ENCODE measurements around the gene PCSK4. TPM values are rescaled to one million over a fixed set of nuclear protein-coding genes. Genes with fewer than 3 reads are reported as not detected.

The PCSK4 gene
- polyA plus RNA-seq, 2 of the 4 experiments (the other 2 are of a cell fraction): 0.76 to 2.1 TPM

DNA sequence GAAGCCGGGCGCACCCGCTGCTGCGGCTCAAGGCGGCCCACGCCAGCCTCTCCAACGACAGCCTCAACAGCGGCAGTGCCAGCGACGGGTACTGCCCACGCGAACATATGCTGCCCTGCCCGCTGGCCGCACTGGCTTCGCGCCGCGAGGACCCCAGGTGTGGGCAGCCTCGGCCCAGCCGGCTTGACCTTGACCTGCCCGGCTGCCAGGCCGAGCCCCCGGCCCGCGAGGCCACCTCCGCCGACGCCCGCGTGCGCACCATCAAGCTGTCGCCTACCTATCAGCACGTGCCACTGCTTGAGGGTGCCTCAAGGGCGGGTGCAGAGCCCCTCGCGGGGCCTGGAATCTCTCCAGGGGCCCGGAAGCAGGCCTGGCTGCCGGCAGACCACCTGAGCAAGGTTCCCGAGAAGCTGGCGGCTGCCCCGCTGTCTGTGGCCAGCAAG, 24.1 kb downstream of the PCSK4 start:
- 98% methylated on average over 24 of the region's 41 CpGs for WGBS (ENCODE audit: missing lambda C conversion rate)
- H3K27ac ChIP-seq: no peak overlapping the region
- H3K9me3 ChIP-seq: no peaks in the 10 kb centered on the region
- TF ChIP-seq SMC3 (IDR thresholded peaks at IDR 0.05): no peak
- TF ChIP-seq, protein P1, sequence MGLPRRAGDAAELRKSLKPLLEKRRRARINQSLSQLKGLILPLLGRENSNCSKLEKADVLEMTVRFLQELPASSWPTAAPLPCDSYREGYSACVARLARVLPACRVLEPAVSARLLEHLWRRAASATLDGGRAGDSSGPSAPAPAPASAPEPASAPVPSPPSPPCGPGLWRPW (IDR thresholded peaks at IDR 0.05): no peak
- TF ChIP-seq, protein P2, sequence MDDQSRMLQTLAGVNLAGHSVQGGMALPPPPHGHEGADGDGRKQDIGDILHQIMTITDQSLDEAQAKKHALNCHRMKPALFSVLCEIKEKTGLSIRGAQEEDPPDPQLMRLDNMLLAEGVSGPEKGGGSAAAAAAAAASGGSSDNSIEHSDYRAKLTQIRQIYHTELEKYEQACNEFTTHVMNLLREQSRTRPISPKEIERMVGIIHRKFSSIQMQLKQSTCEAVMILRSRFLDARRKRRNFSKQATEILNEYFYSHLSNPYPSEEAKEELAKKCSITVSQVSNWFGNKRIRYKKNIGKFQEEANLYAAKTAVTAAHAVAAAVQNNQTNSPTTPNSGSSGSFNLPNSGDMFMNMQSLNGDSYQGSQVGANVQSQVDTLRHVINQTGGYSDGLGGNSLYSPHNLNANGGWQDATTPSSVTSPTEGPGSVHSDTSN (IDR thresholded peaks at IDR 0.05): no peak
- no peak overlapping the region for H3K4me3 ChIP-seq
- no peak for DNase-seq (ENCODE audit: low read depth in 1 of 2, low spot score in 1 of 2)
- ChIA-PET POLR2A (interaction anchor here (1.1 kb wide), 1 partner anchor 13 kb away, joined by 3 read pairs; no protein-coding TSS in a partner anchor), CTCF (interaction anchor here (0.9 to 2.1 kb wide), 7 partner anchors 8 to 48 kb away, joined by 3 to 7 read pairs (median 3); no protein-coding TSS in a partner anchor)
- no peak for ATAC-seq
- no peak overlapping the region for H3K4me2 ChIP-seq
- H3K4me1 ChIP-seq: peaks cover 7% of the 10 kb centered on the region
- FAIRE-seq: no peak

DNA sequence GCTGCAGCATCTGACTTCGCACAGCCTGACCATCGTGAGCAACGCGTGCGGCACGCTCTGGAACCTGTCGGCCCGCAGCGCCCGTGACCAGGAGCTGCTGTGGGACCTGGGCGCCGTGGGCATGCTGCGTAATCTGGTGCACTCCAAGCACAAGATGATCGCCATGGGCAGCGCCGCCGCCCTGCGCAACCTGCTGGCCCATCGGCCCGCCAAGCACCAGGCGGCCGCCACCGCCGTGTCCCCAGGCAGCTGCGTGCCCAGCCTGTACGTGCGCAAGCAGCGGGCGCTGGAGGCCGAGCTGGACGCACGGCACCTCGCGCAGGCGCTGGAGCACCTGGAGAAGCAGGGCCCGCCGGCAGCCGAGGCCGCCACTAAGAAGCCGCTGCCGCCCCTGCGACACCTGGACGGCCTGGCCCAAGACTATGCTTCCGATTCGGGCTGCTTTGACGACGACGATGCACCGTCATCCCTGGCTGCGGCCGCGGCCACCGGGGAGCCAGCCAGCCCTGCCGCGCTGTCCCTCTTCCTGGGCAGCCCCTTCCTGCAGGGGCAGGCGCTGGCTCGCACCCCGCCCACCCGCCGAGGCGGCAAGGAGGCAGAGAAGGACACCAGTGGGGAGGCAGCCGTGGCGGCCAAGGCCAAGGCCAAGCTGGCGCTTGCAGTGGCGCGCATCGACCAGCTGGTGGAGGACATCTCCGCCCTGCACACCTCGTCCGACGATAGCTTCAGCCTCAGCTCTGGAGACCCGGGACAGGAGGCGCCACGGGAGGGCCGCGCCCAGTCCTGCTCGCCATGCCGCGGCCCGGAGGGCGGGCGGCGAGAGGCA, 24.7 kb downstream of the PCSK4 start:
- WGBS (ENCODE audit: missing lambda C conversion rate): 92% methylated on average over 12 of the region's 83 CpGs
- Histone ChIP-seq H3K27ac (no peak overlapping the region), H3K4me3 (no peak overlapping the region), H3K9me3 (no peaks in the 10 kb centered on the region), H3K4me1 (peaks cover 7% of the 10 kb centered on the region), H3K4me2 (no peak overlapping the region)
- TF ChIP-seq MAFK (IDR thresholded peaks at IDR 0.05; ENCODE audit: partially characterized antibody) (no peak), HOXB5 (CRISPR knock-in tag; IDR thresholded peaks at IDR 0.05) (no peak), NPAS2 (CRISPR knock-in tag; IDR thresholded peaks at IDR 0.05; ENCODE audit: borderline replicate concordance) (no peak), FOSL2 (IDR thresholded peaks at IDR 0.05) (no peak), FOSL2 (CRISPR knock-in tag; IDR thresholded peaks at IDR 0.05) (no peak), RARB (CRISPR knock-in tag; IDR thresholded peaks at IDR 0.05) (no peak), NR3C1 (IDR thresholded peaks at IDR 0.05) (no peak), MAZ (IDR thresholded peaks at IDR 0.05; ENCODE audit: borderline replicate concordance, low read depth, low read length) (no peak), EP300 (IDR thresholded peaks at IDR 0.05) (no peak), JUN (IDR thresholded peaks at IDR 0.05) (no peak), RAD21 (conservative IDR thresholded peaks at IDR 0.05 in 1 of 2, IDR thresholded peaks at IDR 0.05 in 1 of 2) (no peak), CHD2 (IDR thresholded peaks at IDR 0.05; ENCODE audit: low read length, partially characterized antibody) (no peak), GATA3 (IDR thresholded peaks at IDR 0.05; ENCODE audit: borderline replicate concordance) (no peak), CBX2 (IDR thresholded peaks at IDR 0.05; ENCODE audit: borderline replicate concordance, low read depth) (no peak), CEBPB (IDR thresholded peaks at IDR 0.05) (no peak)
- TF ChIP-seq, protein P3, sequence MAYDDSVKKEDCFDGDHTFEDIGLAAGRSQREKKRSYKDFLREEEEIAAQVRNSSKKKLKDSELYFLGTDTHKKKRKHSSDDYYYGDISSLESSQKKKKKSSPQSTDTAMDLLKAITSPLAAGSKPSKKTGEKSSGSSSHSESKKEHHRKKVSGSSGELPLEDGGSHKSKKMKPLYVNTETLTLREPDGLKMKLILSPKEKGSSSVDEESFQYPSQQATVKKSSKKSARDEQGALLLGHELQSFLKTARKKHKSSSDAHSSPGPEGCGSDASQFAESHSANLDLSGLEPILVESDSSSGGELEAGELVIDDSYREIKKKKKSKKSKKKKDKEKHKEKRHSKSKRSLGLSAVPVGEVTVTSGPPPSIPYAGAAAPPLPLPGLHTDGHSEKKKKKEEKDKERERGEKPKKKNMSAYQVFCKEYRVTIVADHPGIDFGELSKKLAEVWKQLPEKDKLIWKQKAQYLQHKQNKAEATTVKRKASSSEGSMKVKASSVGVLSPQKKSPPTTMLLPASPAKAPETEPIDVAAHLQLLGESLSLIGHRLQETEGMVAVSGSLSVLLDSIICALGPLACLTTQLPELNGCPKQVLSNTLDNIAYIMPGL (CRISPR knock-in tag; IDR thresholded peaks at IDR 0.05; ENCODE audit: borderline replicate concordance): no peak
- TF ChIP-seq, protein P4, sequence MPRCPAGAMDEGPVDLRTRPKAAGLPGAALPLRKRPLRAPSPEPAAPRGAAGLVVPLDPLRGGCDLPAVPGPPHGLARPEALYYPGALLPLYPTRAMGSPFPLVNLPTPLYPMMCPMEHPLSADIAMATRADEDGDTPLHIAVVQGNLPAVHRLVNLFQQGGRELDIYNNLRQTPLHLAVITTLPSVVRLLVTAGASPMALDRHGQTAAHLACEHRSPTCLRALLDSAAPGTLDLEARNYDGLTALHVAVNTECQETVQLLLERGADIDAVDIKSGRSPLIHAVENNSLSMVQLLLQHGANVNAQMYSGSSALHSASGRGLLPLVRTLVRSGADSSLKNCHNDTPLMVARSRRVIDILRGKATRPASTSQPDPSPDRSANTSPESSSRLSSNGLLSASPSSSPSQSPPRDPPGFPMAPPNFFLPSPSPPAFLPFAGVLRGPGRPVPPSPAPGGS (IDR thresholded peaks at IDR 0.05): no peak
- TF ChIP-seq, protein P5, sequence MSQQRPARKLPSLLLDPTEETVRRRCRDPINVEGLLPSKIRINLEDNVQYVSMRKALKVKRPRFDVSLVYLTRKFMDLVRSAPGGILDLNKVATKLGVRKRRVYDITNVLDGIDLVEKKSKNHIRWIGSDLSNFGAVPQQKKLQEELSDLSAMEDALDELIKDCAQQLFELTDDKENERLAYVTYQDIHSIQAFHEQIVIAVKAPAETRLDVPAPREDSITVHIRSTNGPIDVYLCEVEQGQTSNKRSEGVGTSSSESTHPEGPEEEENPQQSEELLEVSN (IDR thresholded peaks at IDR 0.05; ENCODE audit: borderline replicate concordance, low read depth): no peak
- TF ChIP-seq, protein P6, sequence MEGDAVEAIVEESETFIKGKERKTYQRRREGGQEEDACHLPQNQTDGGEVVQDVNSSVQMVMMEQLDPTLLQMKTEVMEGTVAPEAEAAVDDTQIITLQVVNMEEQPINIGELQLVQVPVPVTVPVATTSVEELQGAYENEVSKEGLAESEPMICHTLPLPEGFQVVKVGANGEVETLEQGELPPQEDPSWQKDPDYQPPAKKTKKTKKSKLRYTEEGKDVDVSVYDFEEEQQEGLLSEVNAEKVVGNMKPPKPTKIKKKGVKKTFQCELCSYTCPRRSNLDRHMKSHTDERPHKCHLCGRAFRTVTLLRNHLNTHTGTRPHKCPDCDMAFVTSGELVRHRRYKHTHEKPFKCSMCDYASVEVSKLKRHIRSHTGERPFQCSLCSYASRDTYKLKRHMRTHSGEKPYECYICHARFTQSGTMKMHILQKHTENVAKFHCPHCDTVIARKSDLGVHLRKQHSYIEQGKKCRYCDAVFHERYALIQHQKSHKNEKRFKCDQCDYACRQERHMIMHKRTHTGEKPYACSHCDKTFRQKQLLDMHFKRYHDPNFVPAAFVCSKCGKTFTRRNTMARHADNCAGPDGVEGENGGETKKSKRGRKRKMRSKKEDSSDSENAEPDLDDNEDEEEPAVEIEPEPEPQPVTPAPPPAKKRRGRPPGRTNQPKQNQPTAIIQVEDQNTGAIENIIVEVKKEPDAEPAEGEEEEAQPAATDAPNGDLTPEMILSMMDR (IDR thresholded peaks at IDR 0.05): no peak
- TF ChIP-seq, protein P1 (IDR thresholded peaks at IDR 0.05): no peak
- FAIRE-seq (no peak), DNase-seq (ENCODE audit: low read depth in 1 of 2, low spot score in 1 of 2) (no peak), ATAC-seq (no peak)
- ChIA-PET CTCF (interaction anchor here (0.9 to 2.1 kb wide), 6 partner anchors 8 to 49 kb away, joined by 3 to 7 read pairs (median 3); no protein-coding TSS in a partner anchor), POLR2A (interaction anchor here (1.1 kb wide), 1 partner anchor 13 kb away, joined by 3 read pairs; no protein-coding TSS in a partner anchor)

All from A549 (cell line).